Measurements from ENCODE around the gene CLGN. TPM values are rescaled to one million over a fixed set of nuclear protein-coding genes. Genes with fewer than 3 reads are reported as not detected.

CLGN gene
- total RNA-seq, 4 donors from 2014 or later, result 0.22 TPM; not detected in 3

DNA sequence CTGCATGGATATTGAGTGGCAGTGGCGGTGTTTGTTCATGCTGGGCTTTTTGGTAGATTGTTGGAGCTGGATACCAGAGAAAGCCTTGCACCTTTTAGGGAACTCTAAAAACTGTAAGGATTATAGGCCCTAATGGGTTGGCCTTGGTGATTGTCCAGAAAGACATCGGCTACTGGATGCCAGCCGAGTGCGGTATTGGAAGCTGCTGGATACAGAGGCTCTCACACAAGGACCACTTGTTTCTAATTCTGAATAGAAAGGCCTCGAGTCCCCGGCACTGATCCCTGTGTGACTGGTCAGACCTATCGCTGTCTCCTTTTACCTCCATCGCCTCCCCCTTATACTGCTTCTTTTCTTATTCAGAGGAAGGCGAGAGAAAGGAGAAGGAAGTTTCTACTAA lies 81.3 kb downstream of the CLGN start:
- TF ChIP-seq CTCF (IDR thresholded peaks at IDR 0.05; ENCODE audit: low read depth), result no peak

- TF ChIP-seq CTCF (IDR thresholded peaks at IDR 0.05; ENCODE audit: low read depth), result no peak
These were observed 82.8 kb downstream of the CLGN start for GRCh38 chr4:140344621-140345020.

GRCh38 chr4:140344101-140344500 lies 83.3 kb downstream of the CLGN start:
- TF ChIP-seq CTCF (IDR thresholded peaks at IDR 0.05; ENCODE audit: low read depth), result no peak

DNA sequence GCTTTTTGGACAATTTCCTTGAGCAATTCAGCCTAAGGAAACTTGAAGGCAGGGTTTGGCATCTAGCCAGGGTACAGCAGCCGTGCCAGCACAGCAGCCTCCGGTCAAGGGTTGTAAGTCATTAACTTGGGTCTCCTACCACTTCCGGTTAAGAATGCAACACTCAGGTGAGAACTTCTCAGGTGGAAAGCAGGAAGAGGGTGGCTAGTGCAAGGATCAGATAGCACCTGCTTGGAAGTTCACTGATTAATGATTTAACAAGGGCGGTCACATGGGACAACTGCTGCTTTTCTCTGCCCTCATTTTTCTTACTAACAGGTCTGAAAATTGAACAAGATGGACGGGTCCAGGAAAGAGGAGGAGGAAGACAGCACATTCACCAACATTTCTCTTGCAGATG lies 84.1 kb downstream of the CLGN start:
- TF ChIP-seq CTCF (IDR thresholded peaks at IDR 0.05; ENCODE audit: low read depth), result no peak

GRCh38 chr4:140342620-140343019 lies 84.8 kb downstream of the CLGN start:
- TF ChIP-seq CTCF (IDR thresholded peaks at IDR 0.05; ENCODE audit: low read depth), result no peak

Other genes with a start within 250 kb of the CLGN start
- 10 to 100 TPM; 30.7 to 77.1 (median 47.2) TPM for gene SCOC, start 54.0 kb downstream of the CLGN start, total RNA-seq
- gene MGAT4D, start 70.6 kb upstream of the CLGN start, total RNA-seq, result not detected
- 10 to 100 TPM; 17.0 to 26.6 (median 22.6) TPM for gene ELMOD2, start 96.5 kb upstream of the CLGN start, total RNA-seq
- gene UCP1, start 141.3 kb upstream of the CLGN start, total RNA-seq, result not detected

Measured in subcutaneous adipose tissue (tissue), 4 donors.